Inflammatory macrophage (primary cell): Measurements from ENCODE around the gene C5orf47.
A peak's percentile ranks its signal among the peaks of the same experiment; 100 is the strongest.

ENCODE experiments used
- DNase-seq, 2 donors: peaks; one replicate each; pipeline ENCODE4 v3.0.0-alpha.2; 2020 to 2022
- total RNA-seq, 18 experiments: gene quantifications; one replicate each; lab custom pipeline; 2026; ENCODE audit warnings: mixed read lengths in 6 of 18, inconsistent platforms in 2 of 18; lab: John Stamatoyannopoulos, UW

The C5orf47 gene
- 0 to 0.13 (median 0.04) reads per million in 18 experiments for total RNA-seq

GRCh38 chr5:173988554-173989431 is at the start of gene C5orf47:
TSS of gene C5orf47 (plus strand) at chr5:173989170. CDS start at chr5:173989264, 94 bp downstream.
- no peak for DNase-seq

GRCh38 chr5:173940269-173940668 is 48.7 kb upstream of the C5orf47 start:
- DNase-seq = peak; percentile 73 to 96

GRCh38 chr5:173941102-173941501 is 47.9 kb upstream of the C5orf47 start:
- no peak for DNase-seq

- no peak for DNase-seq
These were observed 47.1 kb upstream of the C5orf47 start for GRCh38 chr5:173941758-173942401.

- DNase-seq = no peak
These were observed 44.5 kb upstream of the C5orf47 start for GRCh38 chr5:173944511-173944910.

GRCh38 chr5:173945160-173945559 is 43.8 kb upstream of the C5orf47 start:
- no peak for DNase-seq

GRCh38 chr5:173946323-173946722 is 42.6 kb upstream of the C5orf47 start:
- no peak for DNase-seq

GRCh38 chr5:173950829-173951228 is 38.1 kb upstream of the C5orf47 start:
- DNase-seq = no peak

- DNase-seq = no peak
These were observed 35.4 kb upstream of the C5orf47 start for GRCh38 chr5:173953528-173954090.

GRCh38 chr5:173954671-173955521 is 34.1 kb upstream of the C5orf47 start:
- peak; percentile 60 to 77 for DNase-seq

GRCh38 chr5:173960986-173961385 is 28.0 kb upstream of the C5orf47 start:
- peak in 1 of 2 donors; percentile 4 for DNase-seq

GRCh38 chr5:173961418-173961817 is 27.6 kb upstream of the C5orf47 start:
- DNase-seq = peak in 1 of 2 donors; percentile 2

GRCh38 chr5:173962436-173962972 is 26.5 kb upstream of the C5orf47 start:
- DNase-seq = peak in 1 of 2 donors; percentile 23

GRCh38 chr5:173963182-173963838 is 25.7 kb upstream of the C5orf47 start:
- no peak for DNase-seq

- DNase-seq = no peak
These were observed 25.0 kb upstream of the C5orf47 start for GRCh38 chr5:173963867-173964441.

GRCh38 chr5:173964506-173964905 is 24.5 kb upstream of the C5orf47 start:
- no peak for DNase-seq

- no peak for DNase-seq
These were observed 21.7 kb upstream of the C5orf47 start for GRCh38 chr5:173967241-173967640.

- DNase-seq = peak; percentile 34 to 41
These were observed 20.7 kb upstream of the C5orf47 start for GRCh38 chr5:173968154-173968797.

- DNase-seq = no peak
These were observed 19.6 kb upstream of the C5orf47 start for GRCh38 chr5:173969167-173970049.
